ENCODE results near the gene C10orf120.

The C10orf120 gene

DNA sequence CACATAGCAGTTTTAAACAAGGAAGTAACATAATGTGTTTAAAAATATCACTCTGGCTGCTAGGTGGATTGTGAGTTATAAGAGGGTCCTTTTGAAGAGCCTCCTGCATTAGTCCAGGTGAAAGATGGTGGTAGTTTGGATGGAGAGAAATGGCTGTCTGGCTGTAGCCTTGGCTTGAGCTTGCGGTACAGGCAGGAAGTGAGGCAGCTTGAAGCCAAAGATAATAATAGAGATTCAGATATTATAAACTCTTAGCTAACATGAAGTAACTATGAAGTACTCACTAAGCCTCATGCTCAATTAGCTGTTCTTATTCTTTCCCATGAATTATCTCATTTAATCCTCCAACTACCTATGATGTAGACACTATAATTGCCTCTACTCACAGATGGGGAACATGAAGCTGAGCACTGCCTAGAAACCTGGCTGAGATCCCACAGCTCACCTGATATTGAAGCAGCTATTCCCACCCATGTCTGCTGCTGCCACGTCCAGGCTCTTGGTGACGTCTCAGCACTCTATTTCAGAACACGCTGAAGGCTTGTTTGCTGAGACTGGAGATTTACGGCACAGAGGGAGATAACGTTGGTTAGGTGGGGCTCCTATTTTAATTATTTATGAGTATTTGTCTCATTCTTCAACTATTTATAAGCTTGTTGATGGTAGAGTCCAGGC lies 10.4 kb downstream of the C10orf120 start:
- CTCF ChIA-PET = interaction anchor here (1.1 to 1.6 kb wide), 4 partner anchors 15 to 254 kb away, joined by 3 to 8 read pairs (median 4); no protein-coding TSS in a partner anchor
- Histone ChIP-seq H3K4me3 (ENCODE audit: low read depth, low read length) (no peak overlapping the region), H3K9me3 (ENCODE audit: control insufficient read depth, insufficient read depth, low read depth, low read length) (no peaks in the 10 kb centered on the region), H3K27ac (ENCODE audit: extremely low read depth, low read depth, low read length) (no peak overlapping the region), H3K4me1 (ENCODE audit: control insufficient read depth, insufficient read depth, low read length) (no peaks in the 10 kb centered on the region), H3K36me3 (ENCODE audit: control insufficient read depth in 2 of 2, insufficient read depth in 1 of 2, low read length in 2 of 2) (no peaks in the 10 kb centered on the region)
- TF ChIP-seq ZNF138 (tag by site-specific recombination; IDR thresholded peaks at IDR 0.05; ENCODE audit: borderline replicate concordance) = no peak
- TF ChIP-seq, protein P1, sequence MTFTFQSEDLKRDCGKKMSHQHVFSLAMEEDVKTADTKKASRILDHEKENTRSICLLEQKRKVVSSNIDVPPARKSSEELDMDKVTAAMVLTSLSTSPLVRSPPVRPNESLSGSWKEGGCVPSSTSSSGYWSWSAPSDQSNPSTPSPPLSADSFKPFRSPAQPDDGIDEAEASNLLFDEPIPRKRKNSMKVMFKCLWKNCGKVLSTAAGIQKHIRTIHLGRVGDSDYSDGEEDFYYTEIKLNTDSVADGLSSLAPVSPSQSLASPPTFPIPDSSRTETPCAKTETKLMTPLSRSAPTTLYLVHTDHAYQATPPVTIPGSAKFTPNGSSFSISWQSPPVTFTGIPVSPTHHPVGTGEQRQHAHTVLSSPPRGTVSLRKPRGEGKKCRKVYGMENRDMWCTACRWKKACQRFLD (tag by site-specific recombination; IDR thresholded peaks at IDR 0.05) = no peak
- no peak for TF ChIP-seq ZNF302 (tag by site-specific recombination; IDR thresholded peaks at IDR 0.05; ENCODE audit: low read depth)
- TF ChIP-seq, protein P2, sequence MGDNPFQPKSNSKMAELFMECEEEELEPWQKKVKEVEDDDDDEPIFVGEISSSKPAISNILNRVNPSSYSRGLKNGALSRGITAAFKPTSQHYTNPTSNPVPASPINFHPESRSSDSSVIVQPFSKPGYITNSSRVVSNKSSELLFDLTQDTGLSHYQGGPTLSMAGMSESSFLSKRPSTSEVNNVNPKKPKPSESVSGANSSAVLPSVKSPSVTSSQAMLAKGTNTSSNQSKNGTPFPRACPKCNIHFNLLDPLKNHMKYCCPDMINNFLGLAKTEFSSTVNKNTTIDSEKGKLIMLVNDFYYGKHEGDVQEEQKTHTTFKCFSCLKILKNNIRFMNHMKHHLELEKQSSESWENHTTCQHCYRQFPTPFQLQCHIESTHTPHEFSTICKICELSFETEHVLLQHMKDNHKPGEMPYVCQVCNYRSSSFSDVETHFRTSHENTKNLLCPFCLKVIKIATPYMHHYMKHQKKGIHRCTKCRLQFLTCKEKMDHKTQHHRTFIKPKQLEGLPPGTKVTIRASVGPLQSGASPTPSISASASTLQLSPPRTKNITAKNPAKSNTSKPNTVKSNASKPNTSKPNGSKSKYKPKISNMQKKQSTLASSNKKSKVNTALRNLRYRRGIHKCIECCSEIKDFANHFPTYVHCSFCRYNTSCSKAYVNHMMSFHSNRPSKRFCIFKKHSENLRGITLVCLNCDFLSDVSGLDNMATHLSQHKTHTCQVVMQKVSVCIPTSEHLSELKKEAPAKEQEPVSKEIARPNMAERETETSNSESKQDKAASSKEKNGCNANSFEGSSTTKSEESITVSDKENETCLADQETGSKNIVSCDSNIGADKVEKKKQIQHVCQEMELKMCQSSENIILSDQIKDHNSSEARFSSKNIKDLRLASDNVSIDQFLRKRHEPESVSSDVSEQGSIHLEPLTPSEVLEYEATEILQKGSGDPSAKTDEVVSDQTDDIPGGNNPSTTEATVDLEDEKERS (tag by site-specific recombination; IDR thresholded peaks at IDR 0.05) = no peak
- no peak for TF ChIP-seq ZNF391 (tag by site-specific recombination; IDR thresholded peaks at IDR 0.05; ENCODE audit: borderline replicate concordance, low read depth)
- TF ChIP-seq ZNF174 (tag by site-specific recombination; IDR thresholded peaks at IDR 0.05) = no peak
- no peak for TF ChIP-seq ZFP41 (tag by site-specific recombination; IDR thresholded peaks at IDR 0.05; ENCODE audit: borderline replicate concordance)
- TF ChIP-seq, protein P3, sequence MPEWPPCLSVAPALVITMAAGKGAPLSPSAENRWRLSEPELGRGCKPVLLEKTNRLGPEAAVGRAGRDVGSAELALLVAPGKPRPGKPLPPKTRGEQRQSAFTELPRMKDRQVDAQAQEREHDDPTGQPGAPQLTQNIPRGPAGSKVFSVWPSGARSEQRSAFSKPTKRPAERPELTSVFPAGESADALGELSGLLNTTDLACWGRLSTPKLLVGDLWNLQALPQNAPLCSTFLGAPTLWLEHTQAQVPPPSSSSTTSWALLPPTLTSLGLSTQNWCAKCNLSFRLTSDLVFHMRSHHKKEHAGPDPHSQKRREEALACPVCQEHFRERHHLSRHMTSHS (tag by site-specific recombination; IDR thresholded peaks at IDR 0.05) = no peak
- no peak for TF ChIP-seq ZNF785 (tag by site-specific recombination; IDR thresholded peaks at IDR 0.05)
- TF ChIP-seq, protein P4, sequence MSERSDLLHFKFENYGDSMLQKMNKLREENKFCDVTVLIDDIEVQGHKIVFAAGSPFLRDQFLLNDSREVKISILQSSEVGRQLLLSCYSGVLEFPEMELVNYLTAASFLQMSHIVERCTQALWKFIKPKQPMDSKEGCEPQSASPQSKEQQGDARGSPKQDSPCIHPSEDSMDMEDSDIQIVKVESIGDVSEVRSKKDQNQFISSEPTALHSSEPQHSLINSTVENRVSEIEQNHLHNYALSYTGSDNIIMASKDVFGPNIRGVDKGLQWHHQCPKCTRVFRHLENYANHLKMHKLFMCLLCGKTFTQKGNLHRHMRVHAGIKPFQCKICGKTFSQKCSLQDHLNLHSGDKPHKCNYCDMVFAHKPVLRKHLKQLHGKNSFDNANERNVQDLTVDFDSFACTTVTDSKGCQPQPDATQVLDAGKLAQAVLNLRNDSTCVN (tag by site-specific recombination; optimal IDR thresholded peaks at IDR 0.05) = no peak
- POLR2A ChIA-PET = no interaction called here

DNA sequence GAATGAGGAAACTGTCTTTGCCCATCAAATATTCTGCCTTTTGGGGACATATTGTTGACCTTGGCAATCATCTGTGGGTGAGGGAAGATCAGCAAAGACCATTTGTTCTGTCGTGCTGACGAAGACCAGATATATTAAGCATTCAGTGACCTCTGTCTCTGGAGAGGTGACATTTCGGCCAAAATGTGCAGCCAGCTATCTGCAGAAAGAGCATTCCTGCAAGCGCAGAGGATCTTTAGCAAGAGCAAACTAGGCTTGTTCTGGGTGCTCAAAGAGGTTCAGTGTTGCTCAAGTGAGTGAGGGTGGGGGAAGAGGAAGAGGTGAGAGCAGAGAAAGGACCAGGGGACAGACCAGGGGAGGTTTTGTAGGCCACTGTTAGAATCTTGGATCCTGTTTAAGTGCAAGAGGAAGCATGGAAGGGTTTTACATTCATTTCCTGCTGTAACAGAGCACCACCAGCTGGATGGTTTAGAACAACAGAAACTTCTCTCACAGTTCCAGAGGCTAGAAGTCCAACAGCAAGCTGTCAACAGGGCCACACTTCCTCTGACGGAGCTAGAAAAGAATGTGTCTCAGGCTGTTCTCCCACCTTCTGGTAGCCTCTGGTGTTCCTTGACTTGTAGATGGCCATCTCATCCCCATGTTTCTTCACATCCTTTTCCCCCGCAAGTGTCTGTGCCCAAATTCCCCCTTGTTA lies 11.2 kb downstream of the C10orf120 start:
- TF ChIP-seq ZNF138 (tag by site-specific recombination; IDR thresholded peaks at IDR 0.05; ENCODE audit: borderline replicate concordance) (no peak), ZNF654 (tag by site-specific recombination; IDR thresholded peaks at IDR 0.05; ENCODE audit: low read depth) (no peak), ZNF10 (tag by site-specific recombination; IDR thresholded peaks at IDR 0.05) (no peak), ZNF302 (tag by site-specific recombination; IDR thresholded peaks at IDR 0.05; ENCODE audit: low read depth) (no peak), ZNF16 (tag by site-specific recombination; IDR thresholded peaks at IDR 0.05; ENCODE audit: low read depth) (no peak), ZFHX2 (tag by site-specific recombination; conservative IDR thresholded peaks at IDR 0.05) (no peak), WT1 (tag by site-specific recombination; IDR thresholded peaks at IDR 0.05) (no peak), ZNF221 (tag by site-specific recombination; IDR thresholded peaks at IDR 0.05; ENCODE audit: borderline replicate concordance) (no peak)
- TF ChIP-seq, protein P1 (tag by site-specific recombination; IDR thresholded peaks at IDR 0.05) = no peak
- TF ChIP-seq, protein P5, sequence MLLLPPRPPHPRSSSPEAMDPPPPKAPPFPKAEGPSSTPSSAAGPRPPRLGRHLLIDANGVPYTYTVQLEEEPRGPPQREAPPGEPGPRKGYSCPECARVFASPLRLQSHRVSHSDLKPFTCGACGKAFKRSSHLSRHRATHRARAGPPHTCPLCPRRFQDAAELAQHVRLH (tag by site-specific recombination; IDR thresholded peaks at IDR 0.05) = no peak
- TF ChIP-seq, protein P6, sequence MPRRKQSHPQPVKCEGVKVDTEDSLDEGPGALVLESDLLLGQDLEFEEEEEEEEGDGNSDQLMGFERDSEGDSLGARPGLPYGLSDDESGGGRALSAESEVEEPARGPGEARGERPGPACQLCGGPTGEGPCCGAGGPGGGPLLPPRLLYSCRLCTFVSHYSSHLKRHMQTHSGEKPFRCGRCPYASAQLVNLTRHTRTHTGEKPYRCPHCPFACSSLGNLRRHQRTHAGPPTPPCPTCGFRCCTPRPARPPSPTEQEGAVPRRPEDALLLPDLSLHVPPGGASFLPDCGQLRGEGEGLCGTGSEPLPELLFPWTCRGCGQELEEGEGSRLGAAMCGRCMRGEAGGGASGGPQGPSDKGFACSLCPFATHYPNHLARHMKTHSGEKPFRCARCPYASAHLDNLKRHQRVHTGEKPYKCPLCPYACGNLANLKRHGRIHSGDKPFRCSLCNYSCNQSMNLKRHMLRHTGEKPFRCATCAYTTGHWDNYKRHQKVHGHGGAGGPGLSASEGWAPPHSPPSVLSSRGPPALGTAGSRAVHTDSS (tag by site-specific recombination; IDR thresholded peaks at IDR 0.05) = no peak
- Histone ChIP-seq H3K4me1 (ENCODE audit: control insufficient read depth, insufficient read depth, low read length) (no peaks in the 10 kb centered on the region), H3K4me3 (ENCODE audit: low read depth, low read length) (no peak overlapping the region), H3K27ac (ENCODE audit: extremely low read depth, low read depth, low read length) (no peak overlapping the region), H3K36me3 (ENCODE audit: control insufficient read depth in 2 of 2, insufficient read depth in 1 of 2, low read length in 2 of 2) (no peaks in the 10 kb centered on the region), H3K9me3 (ENCODE audit: control insufficient read depth, insufficient read depth, low read depth, low read length) (no peaks in the 10 kb centered on the region)
- ChIA-PET CTCF (interaction anchor here (1.6 kb wide), 1 partner anchor 253 kb away, joined by 4 read pairs; no protein-coding TSS in a partner anchor), POLR2A (no interaction called here)

Measured in HEK293 (cell line).